ENCODE results near the gene CISH. TPM values are rescaled to one million over a fixed set of nuclear protein-coding genes. Genes with fewer than 3 reads are reported as not detected.

CISH gene
- total and polyA plus RNA-seq, 10 of the 15 experiments (the other 5 are each of a cell fraction or from before 2014, with no cell fraction given): 0.21 to 4.4 (median 1.8) TPM

GRCh38 chr3:50568947-50569749 is 42.4 kb downstream of the CISH start, which contains the start of gene HEMK1 (continued):
- TF ChIP-seq TCF12 (IDR thresholded peaks at IDR 0.05; ENCODE audit: low read depth, low read length) (peak; percentile 35; the same call in 1 of the 2 replicates), NR2F1 (conservative IDR thresholded peaks at IDR 0.05) (peak; percentile 52; the same call in 1 of the 2 replicates), YY1 (IDR thresholded peaks at IDR 0.05; ENCODE audit: low read depth, low read length) (peak; percentile 84), NFXL1 (IDR thresholded peaks at IDR 0.05; ENCODE audit: borderline replicate concordance) (no peak), EP300 (IDR thresholded peaks at IDR 0.05; ENCODE audit: borderline replicate concordance in 1 of 2, control insufficient read depth in 1 of 2, low read depth in 2 of 2, low read length in 2 of 2) (0 out of 4 replicates have a peak, but pooled peaks of 1 of the 2 experiments have one; percentile 15), IKZF2 (IDR thresholded peaks at IDR 0.05) (peak; percentile 89 to 92), KAT2A (conservative IDR thresholded peaks at IDR 0.05; ENCODE audit: control insufficient read depth, low read depth, low read length) (no peak), MTA2 (IDR thresholded peaks at IDR 0.05; ENCODE audit: low read depth) (peak; percentile 76), NRF1 (conservative IDR thresholded peaks at IDR 0.05; ENCODE audit: low read depth, low read length) (no peak), NFIC (IDR thresholded peaks at IDR 0.05; ENCODE audit: low read depth, low read length) (no peak), ATF3 (IDR thresholded peaks at IDR 0.05; ENCODE audit: borderline replicate concordance, extremely low read depth, low read depth, low read length) (no peak), BCL3 (IDR thresholded peaks at IDR 0.05; ENCODE audit: borderline replicate concordance, insufficient read depth, low read depth, low read length, poor library complexity, severe bottlenecking) (peak; percentile 23)
- TF ChIP-seq, protein P1, sequence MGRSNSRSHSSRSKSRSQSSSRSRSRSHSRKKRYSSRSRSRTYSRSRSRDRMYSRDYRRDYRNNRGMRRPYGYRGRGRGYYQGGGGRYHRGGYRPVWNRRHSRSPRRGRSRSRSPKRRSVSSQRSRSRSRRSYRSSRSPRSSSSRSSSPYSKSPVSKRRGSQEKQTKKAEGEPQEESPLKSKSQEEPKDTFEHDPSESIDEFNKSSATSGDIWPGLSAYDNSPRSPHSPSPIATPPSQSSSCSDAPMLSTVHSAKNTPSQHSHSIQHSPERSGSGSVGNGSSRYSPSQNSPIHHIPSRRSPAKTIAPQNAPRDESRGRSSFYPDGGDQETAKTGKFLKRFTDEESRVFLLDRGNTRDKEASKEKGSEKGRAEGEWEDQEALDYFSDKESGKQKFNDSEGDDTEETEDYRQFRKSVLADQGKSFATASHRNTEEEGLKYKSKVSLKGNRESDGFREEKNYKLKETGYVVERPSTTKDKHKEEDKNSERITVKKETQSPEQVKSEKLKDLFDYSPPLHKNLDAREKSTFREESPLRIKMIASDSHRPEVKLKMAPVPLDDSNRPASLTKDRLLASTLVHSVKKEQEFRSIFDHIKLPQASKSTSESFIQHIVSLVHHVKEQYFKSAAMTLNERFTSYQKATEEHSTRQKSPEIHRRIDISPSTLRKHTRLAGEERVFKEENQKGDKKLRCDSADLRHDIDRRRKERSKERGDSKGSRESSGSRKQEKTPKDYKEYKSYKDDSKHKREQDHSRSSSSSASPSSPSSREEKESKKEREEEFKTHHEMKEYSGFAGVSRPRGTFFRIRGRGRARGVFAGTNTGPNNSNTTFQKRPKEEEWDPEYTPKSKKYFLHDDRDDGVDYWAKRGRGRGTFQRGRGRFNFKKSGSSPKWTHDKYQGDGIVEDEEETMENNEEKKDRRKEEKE (IDR thresholded peaks at IDR 0.05): no peak
- TF ChIP-seq, protein P2, sequence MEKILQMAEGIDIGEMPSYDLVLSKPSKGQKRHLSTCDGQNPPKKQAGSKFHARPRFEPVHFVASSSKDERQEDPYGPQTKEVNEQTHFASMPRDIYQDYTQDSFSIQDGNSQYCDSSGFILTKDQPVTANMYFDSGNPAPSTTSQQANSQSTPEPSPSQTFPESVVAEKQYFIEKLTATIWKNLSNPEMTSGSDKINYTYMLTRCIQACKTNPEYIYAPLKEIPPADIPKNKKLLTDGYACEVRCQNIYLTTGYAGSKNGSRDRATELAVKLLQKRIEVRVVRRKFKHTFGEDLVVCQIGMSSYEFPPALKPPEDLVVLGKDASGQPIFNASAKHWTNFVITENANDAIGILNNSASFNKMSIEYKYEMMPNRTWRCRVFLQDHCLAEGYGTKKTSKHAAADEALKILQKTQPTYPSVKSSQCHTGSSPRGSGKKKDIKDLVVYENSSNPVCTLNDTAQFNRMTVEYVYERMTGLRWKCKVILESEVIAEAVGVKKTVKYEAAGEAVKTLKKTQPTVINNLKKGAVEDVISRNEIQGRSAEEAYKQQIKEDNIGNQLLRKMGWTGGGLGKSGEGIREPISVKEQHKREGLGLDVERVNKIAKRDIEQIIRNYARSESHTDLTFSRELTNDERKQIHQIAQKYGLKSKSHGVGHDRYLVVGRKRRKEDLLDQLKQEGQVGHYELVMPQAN (conservative IDR thresholded peaks at IDR 0.05): peak; percentile 42; the same call in 1 of the 2 replicates
- TF ChIP-seq, protein P3, sequence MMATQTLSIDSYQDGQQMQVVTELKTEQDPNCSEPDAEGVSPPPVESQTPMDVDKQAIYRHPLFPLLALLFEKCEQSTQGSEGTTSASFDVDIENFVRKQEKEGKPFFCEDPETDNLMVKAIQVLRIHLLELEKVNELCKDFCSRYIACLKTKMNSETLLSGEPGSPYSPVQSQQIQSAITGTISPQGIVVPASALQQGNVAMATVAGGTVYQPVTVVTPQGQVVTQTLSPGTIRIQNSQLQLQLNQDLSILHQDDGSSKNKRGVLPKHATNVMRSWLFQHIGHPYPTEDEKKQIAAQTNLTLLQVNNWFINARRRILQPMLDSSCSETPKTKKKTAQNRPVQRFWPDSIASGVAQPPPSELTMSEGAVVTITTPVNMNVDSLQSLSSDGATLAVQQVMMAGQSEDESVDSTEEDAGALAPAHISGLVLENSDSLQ (IDR thresholded peaks at IDR 0.05): peak; percentile 54
- TF ChIP-seq, protein P4, sequence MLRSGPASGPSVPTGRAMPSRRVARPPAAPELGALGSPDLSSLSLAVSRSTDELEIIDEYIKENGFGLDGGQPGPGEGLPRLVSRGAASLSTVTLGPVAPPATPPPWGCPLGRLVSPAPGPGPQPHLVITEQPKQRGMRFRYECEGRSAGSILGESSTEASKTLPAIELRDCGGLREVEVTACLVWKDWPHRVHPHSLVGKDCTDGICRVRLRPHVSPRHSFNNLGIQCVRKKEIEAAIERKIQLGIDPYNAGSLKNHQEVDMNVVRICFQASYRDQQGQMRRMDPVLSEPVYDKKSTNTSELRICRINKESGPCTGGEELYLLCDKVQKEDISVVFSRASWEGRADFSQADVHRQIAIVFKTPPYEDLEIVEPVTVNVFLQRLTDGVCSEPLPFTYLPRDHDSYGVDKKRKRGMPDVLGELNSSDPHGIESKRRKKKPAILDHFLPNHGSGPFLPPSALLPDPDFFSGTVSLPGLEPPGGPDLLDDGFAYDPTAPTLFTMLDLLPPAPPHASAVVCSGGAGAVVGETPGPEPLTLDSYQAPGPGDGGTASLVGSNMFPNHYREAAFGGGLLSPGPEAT (IDR thresholded peaks at IDR 0.05; ENCODE audit: low read depth): peak; percentile 98

Data from GM12878 (cell line).